WTC11 (cell line): Measurements from ENCODE around the gene HBA2. TPM values are rescaled to one million over a fixed set of nuclear protein-coding genes. Genes with fewer than 3 reads are reported as not detected.

Experiments
- ATAC-seq: fragments of 200-7000 bp; cut with Tn5 transposase; 2 replicates; pipeline ENCODE4 v1.10.0; 2021; ENCODE audit warnings: mild to moderate bottlenecking, moderate library complexity
- CTCF ChIA-PET: fragments of 300-600 bp; sonication (Branson Sonifier 250); formaldehyde crosslinking; loops from one replicate; lab custom pipeline; 2021; ENCODE audit warnings: antibody characterized with exemption; lab: Charles Lee
- POLR2A ChIA-PET: fragments of 350-600 bp; sonication (Branson Sonifier 250); formaldehyde crosslinking; loops from one replicate; lab custom pipeline; 2021; ENCODE audit warnings: antibody characterized with exemption; lab: Charles Lee
- DNase-seq: peaks from one replicate; pipeline ENCODE4 v3.0.0; 2021; ENCODE audit warnings: low spot score
- H3K27ac Mint-ChIP-seq: 2 replicates; pipeline ENCODE4 v1.8.0; 2021; ENCODE audit warnings: mixed read lengths
- H3K27me3 Mint-ChIP-seq: 2 replicates; pipeline ENCODE4 v1.8.0; 2021; ENCODE audit warnings: low read depth, mild to moderate bottlenecking, moderate library complexity, mixed read lengths
- H3K36me3 Mint-ChIP-seq: 2 replicates; pipeline ENCODE4 v1.8.0; 2021; ENCODE audit warnings: mixed read lengths
- H3K4me1 Mint-ChIP-seq: 2 replicates; pipeline ENCODE4 v1.8.0; 2022; ENCODE audit warnings: mixed read lengths
- H3K4me3 Mint-ChIP-seq: 2 replicates; pipeline ENCODE4 v1.8.0; 2021; ENCODE audit warnings: mild to moderate bottlenecking, moderate library complexity, mixed read lengths
- H3K9me3 Mint-ChIP-seq: 2 replicates; pipeline ENCODE4 v1.8.0; 2021; ENCODE audit warnings: mixed read lengths
- ATF2 ChIP-seq: sonication (generic); formaldehyde crosslinking; IDR thresholded peaks from 2 replicates; pipeline ENCODE4 v1.8.1; 2022; ENCODE audit warnings: low read depth, missing genetic modification reagents, borderline replicate concordance
- CREB1 ChIP-seq: sonication (generic); formaldehyde crosslinking; IDR thresholded peaks from 2 replicates; pipeline ENCODE4 v1.8.0; 2023; ENCODE audit warnings: mild to moderate bottlenecking, missing genetic modification reagents
- ESRRA ChIP-seq: sonication (generic); formaldehyde crosslinking; IDR thresholded peaks from 2 replicates; pipeline ENCODE4 v1.8.1; 2022; ENCODE audit warnings: mild to moderate bottlenecking, missing genetic modification reagents, borderline replicate concordance
- FOXP1 ChIP-seq: sonication (generic); formaldehyde crosslinking; IDR thresholded peaks from 2 replicates; pipeline ENCODE4 v1.8.0; 2022; ENCODE audit warnings: missing genetic modification reagents, mild to moderate bottlenecking, moderate library complexity, borderline replicate concordance
- FOXP4 ChIP-seq: sonication (generic); formaldehyde crosslinking; IDR thresholded peaks from 2 replicates; pipeline ENCODE4 v1.8.0; 2022; ENCODE audit warnings: mild to moderate bottlenecking, missing genetic modification reagents
- IRF1 ChIP-seq: sonication (generic); formaldehyde crosslinking; IDR thresholded peaks from 2 replicates; pipeline ENCODE4 v1.8.0; 2023; ENCODE audit warnings: missing genetic modification reagents
- JUN ChIP-seq: sonication (generic); formaldehyde crosslinking; IDR thresholded peaks from 2 replicates; pipeline ENCODE4 v1.8.0; 2023; ENCODE audit warnings: mild to moderate bottlenecking, missing genetic modification reagents
- MYBL2 ChIP-seq: sonication (generic); formaldehyde crosslinking; IDR thresholded peaks from 2 replicates; pipeline ENCODE4 v1.8.1; 2023; ENCODE audit warnings: mild to moderate bottlenecking, moderate library complexity, missing genetic modification reagents
- NFE2L1 ChIP-seq: sonication (generic); formaldehyde crosslinking; IDR thresholded peaks from 2 replicates; pipeline ENCODE4 v1.8.1; 2023; ENCODE audit warnings: missing genetic modification reagents
- NR1H2 ChIP-seq: sonication (generic); formaldehyde crosslinking; IDR thresholded peaks from 2 replicates; pipeline ENCODE4 v1.9.0; 2021; ENCODE audit warnings: mild to moderate bottlenecking, moderate library complexity, missing genetic modification reagents
- SMAD3 ChIP-seq: sonication (generic); formaldehyde crosslinking; IDR thresholded peaks from 2 replicates; pipeline ENCODE4 v1.8.0; 2022; ENCODE audit warnings: missing genetic modification reagents, mild to moderate bottlenecking, borderline replicate concordance
- TCF7 ChIP-seq: sonication (generic); formaldehyde crosslinking; IDR thresholded peaks from 2 replicates; pipeline ENCODE4 v1.8.0; 2022; ENCODE audit warnings: mild to moderate bottlenecking, low read depth, missing genetic modification reagents, moderate library complexity
- TEAD1 ChIP-seq: sonication (generic); formaldehyde crosslinking; IDR thresholded peaks from 2 replicates; pipeline ENCODE4 v1.8.0; 2022; ENCODE audit warnings: mild to moderate bottlenecking, missing genetic modification reagents
- ZNF232 ChIP-seq: sonication (generic); formaldehyde crosslinking; IDR thresholded peaks from 2 replicates; pipeline ENCODE4 v1.8.0; 2022; ENCODE audit warnings: mild to moderate bottlenecking, missing genetic modification reagents
- ZNF423 ChIP-seq: fragments of 250-450 bp; sonication (Bioruptor Pico); IDR thresholded peaks from 2 replicates; pipeline ENCODE4 v2.1.2; 2022; ENCODE audit warnings: mild to moderate bottlenecking, moderate library complexity
- total RNA-seq: library from RNA; stranded (reverse); gene quantifications from 3 replicates; pipeline ENCODE4 v1.2.3, GENCODE V29; 2021
- TF ChIP-seq, protein P1 (sequence below): sonication (generic); formaldehyde crosslinking; IDR thresholded peaks from 2 replicates; pipeline ENCODE4 v1.8.0; 2023; ENCODE audit warnings: mild to moderate bottlenecking, missing genetic modification reagents
- TF ChIP-seq, protein P2 (sequence below): sonication (generic); formaldehyde crosslinking; IDR thresholded peaks from 2 replicates; pipeline ENCODE4 v1.8.0; 2022; ENCODE audit warnings: mild to moderate bottlenecking, missing genetic modification reagents
- TF ChIP-seq, protein P3 (sequence below): sonication (generic); formaldehyde crosslinking; IDR thresholded peaks from 2 replicates; pipeline ENCODE4 v1.8.1; 2023; ENCODE audit warnings: mild to moderate bottlenecking, moderate library complexity, missing genetic modification reagents
- TF ChIP-seq, protein P4 (sequence below): fragments of 250-450 bp; sonication (Bioruptor Pico); IDR thresholded peaks from 2 replicates; pipeline ENCODE4 v1.9.0; 2021; ENCODE audit warnings: moderate library complexity, mild to moderate bottlenecking, inconsistent platforms, borderline replicate concordance

The HBA2 gene
- total RNA-seq, 1 experiment from 2014 or later, result 2.4 TPM

DNA sequence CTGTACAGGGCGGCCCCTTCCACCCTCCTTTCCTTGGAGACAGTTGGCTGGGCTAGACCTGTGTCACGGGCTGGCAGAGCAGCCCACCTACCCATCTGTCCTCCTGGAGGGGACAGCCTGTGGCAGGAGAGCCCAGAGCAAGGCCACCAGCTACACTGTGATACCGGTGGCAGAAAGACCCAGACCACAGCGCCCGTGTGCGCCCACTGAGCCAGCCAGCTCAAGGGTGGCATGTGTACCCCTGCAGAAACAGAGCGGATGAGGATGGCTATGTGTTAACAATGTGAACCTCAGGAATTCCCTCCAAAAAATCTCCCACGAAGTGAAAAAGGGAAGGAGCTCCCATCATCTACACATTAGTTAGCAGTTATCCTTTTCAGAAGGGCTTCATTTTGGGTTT, 14.7 kb downstream of the HBA2 start:
- H3K27ac Mint-ChIP-seq, result no peak overlapping the region
- H3K36me3 Mint-ChIP-seq, result peaks cover 47% of the 10 kb centered on the region
- no peaks in the 10 kb centered on the region for H3K27me3 Mint-ChIP-seq
- no peak for DNase-seq
- no peaks in the 10 kb centered on the region for H3K9me3 Mint-ChIP-seq
- ChIA-PET CTCF (interaction anchor here (0.6 to 1.1 kb wide), 2 partner anchors 80 to 1093 kb away, joined by 3 to 5 read pairs; no protein-coding TSS in a partner anchor), POLR2A (interaction anchor here (0.7 kb wide), 1 partner anchor 32 kb away, joined by 3 read pairs; no protein-coding TSS in a partner anchor)
- ATAC-seq, result no peak
- TF ChIP-seq TCF7 (CRISPR knock-in tag) (no peak), FOXP4 (CRISPR knock-in tag) (no peak), SMAD3 (no peak), NFE2L1 (CRISPR knock-in tag) (no peak), FOXP1 (no peak), CREB1 (no peak), ATF2 (no peak), ZNF232 (CRISPR knock-in tag) (no peak), TEAD1 (CRISPR knock-in tag) (no peak), NR1H2 (CRISPR knock-in tag) (no peak), MYBL2 (CRISPR knock-in tag) (no peak), ZNF423 (CRISPR knock-in tag) (no peak), IRF1 (no peak), ESRRA (CRISPR knock-in tag) (no peak), JUN (CRISPR knock-in tag) (no peak)
- TF ChIP-seq, protein P1, sequence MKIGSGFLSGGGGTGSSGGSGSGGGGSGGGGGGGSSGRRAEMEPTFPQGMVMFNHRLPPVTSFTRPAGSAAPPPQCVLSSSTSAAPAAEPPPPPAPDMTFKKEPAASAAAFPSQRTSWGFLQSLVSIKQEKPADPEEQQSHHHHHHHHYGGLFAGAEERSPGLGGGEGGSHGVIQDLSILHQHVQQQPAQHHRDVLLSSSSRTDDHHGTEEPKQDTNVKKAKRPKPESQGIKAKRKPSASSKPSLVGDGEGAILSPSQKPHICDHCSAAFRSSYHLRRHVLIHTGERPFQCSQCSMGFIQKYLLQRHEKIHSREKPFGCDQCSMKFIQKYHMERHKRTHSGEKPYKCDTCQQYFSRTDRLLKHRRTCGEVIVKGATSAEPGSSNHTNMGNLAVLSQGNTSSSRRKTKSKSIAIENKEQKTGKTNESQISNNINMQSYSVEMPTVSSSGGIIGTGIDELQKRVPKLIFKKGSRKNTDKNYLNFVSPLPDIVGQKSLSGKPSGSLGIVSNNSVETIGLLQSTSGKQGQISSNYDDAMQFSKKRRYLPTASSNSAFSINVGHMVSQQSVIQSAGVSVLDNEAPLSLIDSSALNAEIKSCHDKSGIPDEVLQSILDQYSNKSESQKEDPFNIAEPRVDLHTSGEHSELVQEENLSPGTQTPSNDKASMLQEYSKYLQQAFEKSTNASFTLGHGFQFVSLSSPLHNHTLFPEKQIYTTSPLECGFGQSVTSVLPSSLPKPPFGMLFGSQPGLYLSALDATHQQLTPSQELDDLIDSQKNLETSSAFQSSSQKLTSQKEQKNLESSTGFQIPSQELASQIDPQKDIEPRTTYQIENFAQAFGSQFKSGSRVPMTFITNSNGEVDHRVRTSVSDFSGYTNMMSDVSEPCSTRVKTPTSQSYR (CRISPR knock-in tag), result no peak
- TF ChIP-seq, protein P2, sequence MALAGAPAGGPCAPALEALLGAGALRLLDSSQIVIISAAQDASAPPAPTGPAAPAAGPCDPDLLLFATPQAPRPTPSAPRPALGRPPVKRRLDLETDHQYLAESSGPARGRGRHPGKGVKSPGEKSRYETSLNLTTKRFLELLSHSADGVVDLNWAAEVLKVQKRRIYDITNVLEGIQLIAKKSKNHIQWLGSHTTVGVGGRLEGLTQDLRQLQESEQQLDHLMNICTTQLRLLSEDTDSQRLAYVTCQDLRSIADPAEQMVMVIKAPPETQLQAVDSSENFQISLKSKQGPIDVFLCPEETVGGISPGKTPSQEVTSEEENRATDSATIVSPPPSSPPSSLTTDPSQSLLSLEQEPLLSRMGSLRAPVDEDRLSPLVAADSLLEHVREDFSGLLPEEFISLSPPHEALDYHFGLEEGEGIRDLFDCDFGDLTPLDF, result no peak
- TF ChIP-seq, protein P3, sequence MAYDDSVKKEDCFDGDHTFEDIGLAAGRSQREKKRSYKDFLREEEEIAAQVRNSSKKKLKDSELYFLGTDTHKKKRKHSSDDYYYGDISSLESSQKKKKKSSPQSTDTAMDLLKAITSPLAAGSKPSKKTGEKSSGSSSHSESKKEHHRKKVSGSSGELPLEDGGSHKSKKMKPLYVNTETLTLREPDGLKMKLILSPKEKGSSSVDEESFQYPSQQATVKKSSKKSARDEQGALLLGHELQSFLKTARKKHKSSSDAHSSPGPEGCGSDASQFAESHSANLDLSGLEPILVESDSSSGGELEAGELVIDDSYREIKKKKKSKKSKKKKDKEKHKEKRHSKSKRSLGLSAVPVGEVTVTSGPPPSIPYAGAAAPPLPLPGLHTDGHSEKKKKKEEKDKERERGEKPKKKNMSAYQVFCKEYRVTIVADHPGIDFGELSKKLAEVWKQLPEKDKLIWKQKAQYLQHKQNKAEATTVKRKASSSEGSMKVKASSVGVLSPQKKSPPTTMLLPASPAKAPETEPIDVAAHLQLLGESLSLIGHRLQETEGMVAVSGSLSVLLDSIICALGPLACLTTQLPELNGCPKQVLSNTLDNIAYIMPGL, result no peak
- TF ChIP-seq, protein P4, sequence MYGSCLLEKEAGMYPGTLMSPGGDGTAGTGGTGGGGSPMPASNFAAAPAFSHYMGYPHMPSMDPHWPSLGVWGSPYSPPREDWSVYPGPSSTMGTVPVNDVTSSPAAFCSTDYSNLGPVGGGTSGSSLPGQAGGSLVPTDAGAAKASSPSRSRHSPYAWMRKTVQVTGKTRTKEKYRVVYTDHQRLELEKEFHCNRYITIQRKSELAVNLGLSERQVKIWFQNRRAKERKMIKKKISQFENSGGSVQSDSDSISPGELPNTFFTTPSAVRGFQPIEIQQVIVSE, result no peak
- H3K4me3 Mint-ChIP-seq, result no peak overlapping the region
- H3K4me1 Mint-ChIP-seq, result no peaks in the 10 kb centered on the region
